Sigmoid colon (tissue), 4 donors: ENCODE measurements around the gene EIF1B.

Experiments
- EP300 ChIP-seq, 4 donors: sonication (generic); formaldehyde crosslinking; IDR thresholded peaks; one replicate each; pipeline ENCODE4 v1.6.1; 2017; ENCODE audit warnings: antibody characterized with exemption in 4 of 4
- POLR2A ChIP-seq, 2 donors: fragments of 450-650 bp; IDR thresholded peaks; one replicate each; pipeline ENCODE4 v1.6.1; 2016; ENCODE audit warnings: antibody characterized with exemption in 2 of 2, mild to moderate bottlenecking in 2 of 2, moderate library complexity in 2 of 2
- POLR2AphosphoS5 ChIP-seq, 4 donors: sonication (generic); formaldehyde crosslinking; IDR thresholded peaks; one replicate each; pipeline ENCODE4 v1.6.1; 2017; ENCODE audit warnings: antibody characterized with exemption in 4 of 4
- TF ChIP-seq, protein P1 (sequence below), 4 experiments: fragments of 450-650 bp in 3 of 4; fragments of 200-600 bp in 1 of 4; IDR thresholded peaks; one replicate each; pipeline ENCODE4 v1.5.1; 2016 to 2019; ENCODE audit warnings: antibody characterized with exemption in 4 of 4, mild to moderate bottlenecking in 3 of 4, moderate library complexity in 2 of 4

DNA sequence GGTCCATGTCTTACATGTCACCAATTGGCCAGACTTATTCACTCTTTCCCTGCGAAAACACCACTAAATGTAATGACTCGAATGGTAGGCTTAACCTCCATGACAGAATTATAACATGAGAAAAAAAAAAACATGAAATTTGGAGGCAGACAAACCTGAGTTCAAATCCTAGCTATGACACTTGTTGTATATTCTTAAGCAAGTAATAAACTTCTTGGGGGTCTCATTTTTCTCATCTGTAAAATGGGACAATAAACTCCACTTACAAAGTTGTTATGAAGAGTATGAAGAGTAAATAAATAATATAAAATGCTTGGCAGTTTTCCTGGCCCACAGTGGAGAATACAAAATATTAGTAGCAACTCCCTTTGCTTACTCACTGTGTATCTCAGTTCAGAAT is 11.4 kb upstream of the EIF1B start:
- TF ChIP-seq POLR2A (IDR thresholded peaks at IDR 0.05) (no peak), EP300 (IDR thresholded peaks at IDR 0.05) (no peak), POLR2AphosphoS5 (IDR thresholded peaks at IDR 0.05) (no peak)
- TF ChIP-seq, protein P1, sequence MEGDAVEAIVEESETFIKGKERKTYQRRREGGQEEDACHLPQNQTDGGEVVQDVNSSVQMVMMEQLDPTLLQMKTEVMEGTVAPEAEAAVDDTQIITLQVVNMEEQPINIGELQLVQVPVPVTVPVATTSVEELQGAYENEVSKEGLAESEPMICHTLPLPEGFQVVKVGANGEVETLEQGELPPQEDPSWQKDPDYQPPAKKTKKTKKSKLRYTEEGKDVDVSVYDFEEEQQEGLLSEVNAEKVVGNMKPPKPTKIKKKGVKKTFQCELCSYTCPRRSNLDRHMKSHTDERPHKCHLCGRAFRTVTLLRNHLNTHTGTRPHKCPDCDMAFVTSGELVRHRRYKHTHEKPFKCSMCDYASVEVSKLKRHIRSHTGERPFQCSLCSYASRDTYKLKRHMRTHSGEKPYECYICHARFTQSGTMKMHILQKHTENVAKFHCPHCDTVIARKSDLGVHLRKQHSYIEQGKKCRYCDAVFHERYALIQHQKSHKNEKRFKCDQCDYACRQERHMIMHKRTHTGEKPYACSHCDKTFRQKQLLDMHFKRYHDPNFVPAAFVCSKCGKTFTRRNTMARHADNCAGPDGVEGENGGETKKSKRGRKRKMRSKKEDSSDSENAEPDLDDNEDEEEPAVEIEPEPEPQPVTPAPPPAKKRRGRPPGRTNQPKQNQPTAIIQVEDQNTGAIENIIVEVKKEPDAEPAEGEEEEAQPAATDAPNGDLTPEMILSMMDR (IDR thresholded peaks at IDR 0.05): no peak
